Breast epithelium (tissue), 4 donors: ENCODE data around the gene CFAP70. TPM values are rescaled to one million over a fixed set of nuclear protein-coding genes. Genes with fewer than 3 reads are reported as not detected.

Experiments used
- DNase-seq, 2 donors: peaks; one replicate each; pipeline ENCODE4 v3.0.0-alpha.2; 2019; ENCODE audit warnings: low spot score in 2 of 2
- H3K27ac ChIP-seq, 2 donors: fragments of 200-600 bp; sonication (generic) in 1 of 2; one replicate each; pipeline ENCODE4 v1.5.1; 2016 to 2019; ENCODE audit warnings: mild to moderate bottlenecking in 1 of 2
- H3K27me3 ChIP-seq, 2 donors: fragments of 200-600 bp; sonication (generic) in 1 of 2; one replicate each; pipeline versions ENCODE4 v1.5.1 to v1.6.0; 2017 to 2019; ENCODE audit warnings: control low read depth in 1 of 2, mild to moderate bottlenecking in 1 of 2
- H3K36me3 ChIP-seq: fragments of 200-600 bp; one replicate; pipeline ENCODE4 v1.5.1; 2019
- H3K4me1 ChIP-seq, 2 donors: fragments of 200-600 bp; sonication (generic); one replicate each; pipeline ENCODE4 v1.5.1; 2016 to 2019; ENCODE audit warnings: control low read depth in 1 of 2
- H3K4me3 ChIP-seq, 3 donors: fragments of 200-600 bp; sonication (generic); 1 replicate in 2 of 3; 2 replicates in 1 of 3; pipeline ENCODE4 v1.5.1; 2016 to 2019; ENCODE audit warnings: mild to moderate bottlenecking in 3 of 3, moderate library complexity in 2 of 3
- H3K9me3 ChIP-seq, 2 donors: fragments of 200-600 bp; sonication (generic) in 1 of 2; one replicate each; pipeline ENCODE4 v1.5.1; 2016 to 2019; ENCODE audit warnings: control low read depth in 1 of 2
- POLR2A ChIP-seq: fragments of 450-650 bp; IDR thresholded peaks from one replicate; pipeline ENCODE4 v1.6.1; 2016; ENCODE audit warnings: antibody characterized with exemption, mild to moderate bottlenecking, moderate library complexity
- POLR2AphosphoS5 ChIP-seq, 3 donors: sonication (generic); formaldehyde crosslinking; IDR thresholded peaks; one replicate each; pipeline ENCODE4 v1.6.1; 2017; ENCODE audit warnings: antibody characterized with exemption in 3 of 3
- intact Hi-C: fragments of 100-400 bp; cut with DNase I; formaldehyde crosslinking; loops from one replicate; pipeline ENCODE4 v1.15.1; 2023; ENCODE audit warnings: low total_unique reads
- total RNA-seq, 3 donors: library from RNA; depleted of rRNA; stranded (reverse); fragments of >200 nt; gene quantifications; one replicate each; pipeline ENCODE4 v1.1.0, GENCODE V29; 2016
- TF ChIP-seq, protein P1 (sequence below), 3 donors: fragments of 450-650 bp; IDR thresholded peaks; one replicate each; pipeline ENCODE4 v1.5.1; 2016 to 2017; ENCODE audit warnings: antibody characterized with exemption in 3 of 3, mild to moderate bottlenecking in 3 of 3, moderate library complexity in 3 of 3

CFAP70 gene
- total RNA-seq, 3 donors from 2014 or later = 7.8 to 10.4 (median 9.2) TPM

DNA sequence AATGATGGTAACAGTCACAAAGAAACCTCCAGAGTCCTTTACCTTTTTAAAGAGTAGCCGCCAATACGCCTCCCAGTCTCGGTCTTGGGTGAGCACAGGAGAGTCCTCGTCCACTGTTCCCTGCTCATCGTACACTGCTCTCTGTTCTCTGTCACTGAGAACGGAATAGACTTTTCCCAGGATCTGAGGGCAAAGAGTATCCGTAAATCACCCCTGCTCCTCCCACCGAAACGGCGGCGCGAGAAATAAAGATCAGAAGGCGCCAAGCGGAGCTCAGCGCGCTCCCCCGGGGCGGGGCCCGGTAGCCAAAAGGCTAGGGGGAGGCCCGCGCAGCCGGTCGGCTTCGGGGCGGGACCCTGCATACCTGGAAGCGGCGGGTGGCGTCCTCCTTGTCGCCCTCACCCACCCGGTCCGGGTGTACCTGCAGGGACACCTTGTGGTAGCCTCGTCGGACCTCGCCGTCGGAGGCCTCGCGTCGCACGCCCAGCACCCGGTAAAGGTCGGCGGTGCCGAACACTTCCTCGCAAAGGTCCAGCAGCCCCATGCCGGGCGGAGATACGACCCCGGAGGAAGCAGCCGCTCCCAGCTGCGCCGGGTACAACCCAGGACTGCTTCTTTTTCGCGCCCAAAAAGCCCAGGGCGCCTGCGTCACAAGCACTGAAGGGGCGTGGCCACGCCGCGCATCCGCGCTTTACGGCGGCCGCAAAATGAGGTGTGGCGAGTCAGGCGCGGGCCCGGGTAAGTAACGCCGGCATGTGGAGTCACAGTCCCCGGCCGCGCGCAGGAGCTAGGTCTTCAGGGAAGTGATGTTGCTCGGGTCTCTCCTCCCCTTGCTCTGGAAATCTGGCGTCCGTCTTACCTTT lies 111.8 kb downstream of the CFAP70 start, which contains the start of gene DNAJC9:
TSS of gene DNAJC9 (minus strand) at position 610 of the 863 bp plus-strand sequence. CDS start at position 544, 66 bp downstream.
- no peaks in the 10 kb centered on the region for H3K36me3 ChIP-seq
- H3K27ac ChIP-seq = peak within 1 kb of the TSS; percentile 89 to 93
- H3K4me3 ChIP-seq = peak within 1 kb of the TSS; percentile 76 to 89 (median 82)
- intact Hi-C loops = no loop called here
- TF ChIP-seq POLR2A (peak; percentile 77), POLR2AphosphoS5 (IDR thresholded peaks at IDR 0.05) (peak; percentile 90 to 92 (median 92))
- TF ChIP-seq, protein P1, sequence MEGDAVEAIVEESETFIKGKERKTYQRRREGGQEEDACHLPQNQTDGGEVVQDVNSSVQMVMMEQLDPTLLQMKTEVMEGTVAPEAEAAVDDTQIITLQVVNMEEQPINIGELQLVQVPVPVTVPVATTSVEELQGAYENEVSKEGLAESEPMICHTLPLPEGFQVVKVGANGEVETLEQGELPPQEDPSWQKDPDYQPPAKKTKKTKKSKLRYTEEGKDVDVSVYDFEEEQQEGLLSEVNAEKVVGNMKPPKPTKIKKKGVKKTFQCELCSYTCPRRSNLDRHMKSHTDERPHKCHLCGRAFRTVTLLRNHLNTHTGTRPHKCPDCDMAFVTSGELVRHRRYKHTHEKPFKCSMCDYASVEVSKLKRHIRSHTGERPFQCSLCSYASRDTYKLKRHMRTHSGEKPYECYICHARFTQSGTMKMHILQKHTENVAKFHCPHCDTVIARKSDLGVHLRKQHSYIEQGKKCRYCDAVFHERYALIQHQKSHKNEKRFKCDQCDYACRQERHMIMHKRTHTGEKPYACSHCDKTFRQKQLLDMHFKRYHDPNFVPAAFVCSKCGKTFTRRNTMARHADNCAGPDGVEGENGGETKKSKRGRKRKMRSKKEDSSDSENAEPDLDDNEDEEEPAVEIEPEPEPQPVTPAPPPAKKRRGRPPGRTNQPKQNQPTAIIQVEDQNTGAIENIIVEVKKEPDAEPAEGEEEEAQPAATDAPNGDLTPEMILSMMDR (IDR thresholded peaks at IDR 0.05) = no peak
- peak; percentile 94 to 95 for DNase-seq
- H3K27me3 ChIP-seq = no peaks in the 10 kb centered on the region
- no peaks in the 10 kb centered on the region for H3K4me1 ChIP-seq
- no peaks in the 10 kb centered on the region for H3K9me3 ChIP-seq

DNA sequence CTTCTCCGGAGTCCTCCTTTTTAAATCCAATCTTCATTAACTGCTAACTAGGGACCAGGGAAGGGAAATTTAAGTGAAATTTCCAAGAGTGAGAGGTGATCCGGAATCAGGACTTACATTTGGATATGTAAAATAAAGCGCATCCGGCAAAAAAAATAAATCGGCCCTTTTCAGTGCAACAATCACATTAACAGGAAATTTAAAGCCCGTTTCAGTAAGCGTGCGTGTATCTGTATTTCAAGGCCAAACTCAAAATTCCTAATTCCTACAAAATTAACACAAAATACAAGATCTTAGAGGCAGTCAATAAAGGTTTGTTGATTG lies 112.4 kb downstream of the CFAP70 start:
- no peaks in the 10 kb centered on the region for H3K27me3 ChIP-seq
- intact Hi-C loops = no loop called here
- H3K27ac ChIP-seq = peak overlapping the region in 1 of 2 donors; percentile 89

DNA sequence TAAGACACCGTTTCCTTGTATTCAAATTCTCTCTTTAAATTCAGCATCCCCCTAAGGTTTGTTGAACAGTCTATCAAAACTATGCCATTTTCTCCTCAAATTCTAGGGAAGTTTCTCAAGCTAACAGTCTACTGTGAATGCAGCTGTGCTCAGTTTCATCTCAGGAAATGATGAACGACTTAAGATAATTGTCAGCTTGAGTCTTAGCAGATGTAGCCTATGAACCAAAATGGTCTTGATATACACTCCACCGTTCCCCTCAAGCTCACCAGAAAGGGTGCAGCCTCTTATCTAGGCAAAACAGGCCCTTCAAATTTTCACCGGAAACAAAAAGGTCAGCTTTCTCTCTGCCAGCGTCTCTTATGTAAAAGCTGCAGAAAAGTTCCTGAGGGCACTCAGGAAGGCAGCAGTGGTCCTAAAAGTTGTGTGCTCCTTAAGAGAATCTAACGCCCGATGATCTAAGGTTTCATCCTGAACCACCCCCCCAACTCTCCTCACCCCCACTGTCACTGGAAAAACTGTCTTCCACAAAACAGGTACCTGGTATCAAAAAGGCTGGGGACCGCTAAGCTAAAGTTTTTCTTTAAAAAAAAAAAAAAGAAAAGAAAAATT lies 113.7 kb downstream of the CFAP70 start:
- Histone ChIP-seq H3K9me3 (no peaks in the 10 kb centered on the region), H3K4me1 (no peaks in the 10 kb centered on the region), H3K27ac (no peak overlapping the region), H3K4me3 (no peak overlapping the region), H3K27me3 (no peaks in the 10 kb centered on the region), H3K36me3 (no peaks in the 10 kb centered on the region)
- no peak for DNase-seq
- intact Hi-C loops = no loop called here
- TF ChIP-seq, protein P1 (IDR thresholded peaks at IDR 0.05) = no peak
- no peak for TF ChIP-seq POLR2AphosphoS5 (IDR thresholded peaks at IDR 0.05)
- TF ChIP-seq POLR2A = no peak

More for the DNA sequence above, 112.4 kb downstream of the CFAP70 start:
- Histone ChIP-seq H3K9me3 (no peaks in the 10 kb centered on the region), H3K4me1 (no peaks in the 10 kb centered on the region), H3K4me3 (peak overlapping the region; percentile 76 to 89 (median 82)), H3K36me3 (no peaks in the 10 kb centered on the region)
- no peak for DNase-seq
- TF ChIP-seq, protein P1 (IDR thresholded peaks at IDR 0.05) = no peak
- no peak for TF ChIP-seq POLR2AphosphoS5 (IDR thresholded peaks at IDR 0.05)
- no peak for TF ChIP-seq POLR2A

DNA sequence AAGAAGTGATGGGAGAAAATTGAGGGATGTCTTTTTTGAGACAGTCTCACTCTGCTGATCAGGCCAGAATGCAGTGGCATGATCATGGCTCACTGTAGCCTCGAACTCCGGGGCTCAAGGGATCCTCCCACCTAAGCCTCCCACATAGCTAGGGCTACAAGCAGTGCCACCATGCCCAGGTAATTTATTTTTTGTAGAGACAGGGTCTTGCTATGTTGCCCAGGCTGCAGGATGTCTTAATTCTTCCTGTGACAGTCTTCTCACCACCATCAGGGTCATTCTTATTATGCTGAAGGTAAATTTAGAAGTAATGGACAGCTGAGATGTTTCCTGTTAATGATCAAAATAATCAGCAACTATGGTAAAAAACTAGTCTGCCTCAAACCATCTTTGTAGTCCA lies 118.8 kb downstream of the CFAP70 start:
- H3K27me3 ChIP-seq = no peaks in the 10 kb centered on the region
- TF ChIP-seq, protein P1 (IDR thresholded peaks at IDR 0.05) = no peak
- TF ChIP-seq POLR2A = no peak
- no peak for TF ChIP-seq POLR2AphosphoS5 (IDR thresholded peaks at IDR 0.05)
- H3K36me3 ChIP-seq = no peaks in the 10 kb centered on the region
- no peak for DNase-seq
- no peaks in the 10 kb centered on the region for H3K9me3 ChIP-seq
- no peaks in the 10 kb centered on the region for H3K4me1 ChIP-seq
- no peak overlapping the region for H3K4me3 ChIP-seq
- H3K27ac ChIP-seq = no peak overlapping the region
- intact Hi-C loops = no loop called here

DNA sequence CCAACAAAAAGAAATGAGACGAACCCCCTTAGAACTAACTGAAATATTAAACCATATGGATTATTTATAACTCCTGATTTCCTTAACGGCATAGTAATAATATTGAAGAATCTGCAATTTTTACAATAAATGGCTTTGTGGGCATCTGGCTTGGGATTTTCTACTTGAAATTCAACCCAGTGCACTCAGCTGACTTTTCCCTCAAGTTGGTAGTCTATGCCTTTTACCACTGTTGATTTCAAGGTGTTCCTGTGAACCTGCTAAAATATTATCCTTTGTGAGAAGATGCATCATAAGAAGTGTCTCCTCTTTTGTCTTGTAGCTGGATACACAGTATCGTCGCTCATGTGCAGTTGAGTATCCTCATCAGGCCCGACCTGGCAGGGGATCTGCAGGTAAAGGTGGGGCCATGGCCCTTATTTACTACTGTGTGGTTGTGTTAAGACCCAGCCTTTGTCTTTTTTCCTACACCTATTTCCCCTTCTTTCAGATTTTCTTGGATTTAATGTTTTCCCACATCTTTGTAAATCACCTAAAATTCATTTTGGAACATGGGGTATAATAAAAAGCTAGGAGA lies 119.6 kb downstream of the CFAP70 start:
- H3K4me3 ChIP-seq = no peak overlapping the region
- intact Hi-C loops = no loop called here
- no peaks in the 10 kb centered on the region for H3K4me1 ChIP-seq
- no peaks in the 10 kb centered on the region for H3K9me3 ChIP-seq
- no peaks in the 10 kb centered on the region for H3K36me3 ChIP-seq
- TF ChIP-seq, protein P1 (IDR thresholded peaks at IDR 0.05) = no peak
- no peak for TF ChIP-seq POLR2A
- no peak overlapping the region for H3K27ac ChIP-seq
- no peaks in the 10 kb centered on the region for H3K27me3 ChIP-seq
- DNase-seq = no peak
